ENCODE results near the gene ADGRD2. TPM values are rescaled to one million over a fixed set of nuclear protein-coding genes. Genes with fewer than 3 reads are reported as not detected.

Gene ADGRD2
- total RNA-seq, 1 experiment from 2014 or later = not detected

DNA sequence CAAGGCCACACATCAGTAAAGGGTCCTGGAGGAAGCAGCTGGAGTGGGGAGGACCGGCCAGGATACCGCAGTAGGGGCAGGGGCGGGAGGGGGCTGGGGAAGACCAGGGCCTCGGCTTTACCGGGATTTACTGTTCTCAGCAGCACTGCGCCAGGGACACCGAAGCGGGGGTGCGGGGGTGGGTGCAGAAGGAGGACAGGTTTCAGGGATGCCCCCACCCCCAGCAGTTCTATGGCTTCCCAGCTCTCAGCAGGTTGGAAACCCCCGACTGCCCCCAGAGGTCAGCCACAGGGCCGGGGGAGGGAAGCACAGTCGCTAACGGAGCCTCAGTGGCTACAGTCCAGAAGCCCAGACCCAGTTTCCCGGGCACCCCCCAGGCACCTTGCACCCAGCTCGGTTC is 35.7 kb downstream of the ADGRD2 start:
- ChIA-PET POLR2A (no interaction called here), CTCF (interaction anchor here (0.6 kb wide), 1 partner anchor 51 kb away, joined by 5 read pairs; no protein-coding TSS in a partner anchor)
- in situ Hi-C loops (cut with HindIII; ENCODE audit: low pct_unique_long_range_greater_than_20kb, low sequenced_read_pairs) (no loop called here), intact Hi-C loops (cut with micrococcal nuclease; ENCODE audit: unreplicated experiment) (no loop called here)
- Histone ChIP-seq H3K27me3 (ENCODE audit: control insufficient read depth, insufficient read depth, low read length) (no peaks in the 10 kb centered on the region), H3K27ac (ENCODE audit: low read length) (no peak overlapping the region), H3K9me3 (ENCODE audit: control insufficient read depth, insufficient read depth, low read depth, low read length) (no peaks in the 10 kb centered on the region), H3K4me3 (ENCODE audit: low read depth in 2 of 2, low read length in 2 of 2) (no peak overlapping the region), H3K4me1 (ENCODE audit: control insufficient read depth, insufficient read depth, low read length) (no peaks in the 10 kb centered on the region), H3K36me3 (ENCODE audit: control insufficient read depth, insufficient read depth, low read length) (no peaks in the 10 kb centered on the region)
- ATAC-seq (no peak), DNase-seq (ENCODE audit: low read depth, low spot score) (no peak)
- TF ChIP-seq CTCF (IDR thresholded peaks at IDR 0.05) (no peak), TCF7L2 (IDR thresholded peaks at IDR 0.05; ENCODE audit: low read depth, low read length) (no peak), SIN3A (IDR thresholded peaks at IDR 0.05; ENCODE audit: borderline replicate concordance, insufficient read depth, low read depth, low read length) (no peak), POLR2AphosphoS5 (IDR thresholded peaks at IDR 0.05; ENCODE audit: low read depth, low read length) (no peak)
- BruUV-seq (replicated peaks) = no TSS peak

DNA sequence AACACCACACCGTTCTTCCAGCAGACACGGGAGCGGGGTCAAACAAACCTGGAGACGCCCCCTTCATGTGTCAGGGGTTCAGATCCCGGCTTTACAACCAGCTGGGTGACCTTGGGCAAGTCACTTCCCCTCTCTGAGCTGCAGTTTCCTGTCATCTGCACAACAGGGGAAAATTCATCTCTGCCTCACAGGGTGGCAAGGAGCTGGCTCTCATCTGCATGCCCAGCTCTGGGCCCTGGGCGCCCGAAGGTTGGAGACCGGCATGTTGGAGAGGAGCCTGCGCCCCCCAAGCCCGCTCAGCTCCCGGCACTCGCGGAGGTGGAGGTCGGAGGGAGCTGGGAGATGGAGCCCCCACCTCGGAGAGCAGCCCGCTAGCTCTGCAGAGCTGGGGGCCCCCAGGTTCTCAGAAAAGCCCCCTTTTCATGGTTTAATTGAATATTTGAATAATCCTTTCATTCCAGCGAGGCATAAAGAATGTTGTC is 36.6 kb downstream of the ADGRD2 start:
- ChIA-PET CTCF (no interaction called here), POLR2A (no interaction called here)
- no peak for ATAC-seq
- Histone ChIP-seq H3K27me3 (ENCODE audit: control insufficient read depth, insufficient read depth, low read length) (no peaks in the 10 kb centered on the region), H3K36me3 (ENCODE audit: control insufficient read depth, insufficient read depth, low read length) (no peaks in the 10 kb centered on the region), H3K9me3 (ENCODE audit: control insufficient read depth, insufficient read depth, low read depth, low read length) (no peaks in the 10 kb centered on the region), H3K4me3 (ENCODE audit: low read depth in 2 of 2, low read length in 2 of 2) (no peak overlapping the region), H3K27ac (ENCODE audit: low read length) (no peak overlapping the region), H3K4me1 (ENCODE audit: control insufficient read depth, insufficient read depth, low read length) (no peaks in the 10 kb centered on the region)
- in situ Hi-C loops (cut with HindIII; ENCODE audit: low pct_unique_long_range_greater_than_20kb, low sequenced_read_pairs) (no loop called here), intact Hi-C loops (cut with micrococcal nuclease; ENCODE audit: unreplicated experiment) (no loop called here)
- TF ChIP-seq SIN3A (IDR thresholded peaks at IDR 0.05; ENCODE audit: borderline replicate concordance, insufficient read depth, low read depth, low read length) (no peak), TCF7L2 (IDR thresholded peaks at IDR 0.05; ENCODE audit: low read depth, low read length) (no peak), CTCF (IDR thresholded peaks at IDR 0.05) (no peak), POLR2AphosphoS5 (IDR thresholded peaks at IDR 0.05; ENCODE audit: low read depth, low read length) (no peak), REST (IDR thresholded peaks at IDR 0.05; ENCODE audit: insufficient read depth in 1 of 2, low read depth in 2 of 2, low read length in 1 of 2) (no peak)
- DNase-seq (ENCODE audit: low read depth, low spot score) = no peak
- no TSS peak for BruUV-seq (replicated peaks)

All from Panc1 (cell line).